Naive thymus-derived CD4-positive, alpha-beta T cell (primary cell): ENCODE data around the gene VSTM5. TPM values are rescaled to one million over a fixed set of nuclear protein-coding genes. Genes with fewer than 3 reads are reported as not detected.
"Not testable (repeated sequence)": the region's sequence is repeated elsewhere in the genome, so short reads cannot be mapped to it uniquely, and the experiment has no call there.

Source experiments
- ATAC-seq: fragments of 150-1000 bp; cut with Tn5 transposase; 2 replicates; pipeline ENCODE4 v1.10.0; 2021; ENCODE audit warnings: mild to moderate bottlenecking, moderate library complexity
- CTCF ChIA-PET: fragments of 350-600 bp; sonication (Branson Sonifier 250); formaldehyde crosslinking; loops from one replicate; lab custom pipeline; 2021; ENCODE audit warnings: antibody characterized with exemption; lab: Charles Lee
- POLR2A ChIA-PET: fragments of 350-600 bp; sonication (Branson Sonifier 250); formaldehyde crosslinking; loops from one replicate; lab custom pipeline; 2021; ENCODE audit warnings: antibody characterized with exemption, inconsistent platforms; lab: Charles Lee
- DNase-seq, 9 donors: peaks; one replicate each; pipeline versions ENCODE4 v3.0.0 to v3.0.0-alpha.2; 2020 to 2022; ENCODE audit warnings: mixed read lengths in 1 of 9
- H3K27ac ChIP-seq: one replicate; pipeline ENCODE4 v1.7.0; 2013; ENCODE audit warnings: mild to moderate bottlenecking, low read depth, low read length, moderate library complexity
- H3K27me3 ChIP-seq, 2 donors: one replicate each; pipeline ENCODE4 v1.7.0; 2013; ENCODE audit warnings: low read length in 2 of 2, mild to moderate bottlenecking in 2 of 2, moderate library complexity in 2 of 2; ENCODE audit not compliant: control insufficient read depth in 2 of 2, insufficient read depth in 2 of 2
- H3K36me3 ChIP-seq, 3 experiments: 1 replicate in 2 of 3; 2 replicates in 1 of 3; pipeline ENCODE4 v1.7.0; 2013; ENCODE audit warnings: low read length in 3 of 3, mild to moderate bottlenecking in 3 of 3, moderate library complexity in 1 of 3; ENCODE audit not compliant: insufficient read depth in 3 of 3, control insufficient read depth in 2 of 3
- H3K4me1 ChIP-seq, 2 donors: one replicate each; pipeline ENCODE4 v1.7.0; 2013; ENCODE audit warnings: low read length in 2 of 2, mild to moderate bottlenecking in 2 of 2, moderate library complexity in 1 of 2; ENCODE audit not compliant: control insufficient read depth in 2 of 2, insufficient read depth in 2 of 2
- H3K4me3 ChIP-seq: 2 replicates; pipeline ENCODE4 v1.7.0; 2013; ENCODE audit warnings: mild to moderate bottlenecking, low read length
- H3K9me3 ChIP-seq, 3 experiments: 1 replicate in 2 of 3; 2 replicates in 1 of 3; pipeline ENCODE4 v1.7.0; 2013; ENCODE audit warnings: low read length in 3 of 3; ENCODE audit not compliant: control insufficient read depth in 2 of 3
- H3K27ac Mint-ChIP-seq, 9 donors: one replicate each; pipeline ENCODE4 v1.8.0; 2020 to 2022; ENCODE audit warnings: mixed read lengths in 9 of 9, mild to moderate bottlenecking in 8 of 9, moderate library complexity in 5 of 9, inconsistent platforms in 2 of 9
- H3K27me3 Mint-ChIP-seq, 5 donors: one replicate each; pipeline ENCODE4 v1.8.0; 2021 to 2022; ENCODE audit warnings: mixed read lengths in 5 of 5, mild to moderate bottlenecking in 1 of 5
- H3K36me3 Mint-ChIP-seq, 5 donors: one replicate each; pipeline ENCODE4 v1.8.0; 2020 to 2022; ENCODE audit warnings: mixed read lengths in 5 of 5, mild to moderate bottlenecking in 3 of 5, inconsistent platforms in 1 of 5
- H3K4me1 Mint-ChIP-seq, 7 donors: one replicate each; pipeline ENCODE4 v1.8.0; 2020 to 2022; ENCODE audit warnings: mixed read lengths in 7 of 7, mild to moderate bottlenecking in 3 of 7, inconsistent platforms in 1 of 7
- H3K4me3 Mint-ChIP-seq, 10 donors: one replicate each; pipeline ENCODE4 v1.8.0; 2020 to 2022; ENCODE audit warnings: mild to moderate bottlenecking in 10 of 10, mixed read lengths in 10 of 10, moderate library complexity in 6 of 10, inconsistent platforms in 2 of 10
- H3K9me3 Mint-ChIP-seq, 11 donors: one replicate each; pipeline ENCODE4 v1.8.0; 2020 to 2022; ENCODE audit warnings: mixed read lengths in 11 of 11, mild to moderate bottlenecking in 4 of 11, inconsistent platforms in 1 of 11, moderate library complexity in 1 of 11
- intact Hi-C, 2 donors: fragments of 100-400 bp; cut with micrococcal nuclease; formaldehyde crosslinking; loops; one replicate each; pipeline ENCODE4 v1.15.1; 2023
- polyA plus RNA-seq, 2 donors: library from polyadenylated mRNA; unstranded; fragments of 300-500 nt; fragmentation: Illumina TruSeq; gene quantifications; one replicate each; pipeline ENCODE4 v1.2.3, GENCODE V29; 2021
- total RNA-seq, 6 experiments: library from RNA in 5 of 6; stranded (reverse) in 5 of 6; gene quantifications; 1 replicate in 5 of 6; 2 replicates in 1 of 6; pipeline ENCODE4 v1.2.3 and lab custom pipeline; 2021 to 2026

VSTM5 gene
- total RNA-seq (not detected), polyA plus RNA-seq (not detected), total RNA-seq (lab: John Stamatoyannopoulos, UW) (not detected)

- intact Hi-C loops: no loop called here
- ChIA-PET CTCF (no interaction called here), POLR2A (no interaction called here)
- peaks cover 17 to 39% (median 27%) of the 10 kb centered on the region in 5 donors for H3K27me3 Mint-ChIP-seq
- H3K36me3 ChIP-seq: no peaks in the 10 kb centered on the region
- no peaks in the 10 kb centered on the region for H3K36me3 Mint-ChIP-seq
- H3K27ac Mint-ChIP-seq: no peak within 1 kb of the TSS
- peak within 1 kb of the TSS in 6 of 10 donors; percentile 14 to 50 (median 43) for H3K4me3 Mint-ChIP-seq
- peaks cover 0 to 2% of the 10 kb centered on the region in 2 donors for H3K27me3 ChIP-seq
- H3K9me3 ChIP-seq: no peaks in the 10 kb centered on the region
- no peaks in the 10 kb centered on the region for H3K4me1 ChIP-seq
- ATAC-seq (no peak), DNase-seq (no peak)
- no peak within 1 kb of the TSS for H3K4me3 ChIP-seq
- H3K9me3 Mint-ChIP-seq: peaks cover 0 to 6% (median 0%) of the 10 kb centered on the region in 11 donors
- peaks cover 0 to 5% (median 0%) of the 10 kb centered on the region in 7 donors for H3K4me1 Mint-ChIP-seq
- no peak within 1 kb of the TSS for H3K27ac ChIP-seq
These were observed at the start of gene VSTM5 for GRCh38 chr11:93850594-93851018. Gene VSTM5 (minus strand): TSS chr11:93850618. CDS start chr11:93850502, 116 bp downstream.

DNA sequence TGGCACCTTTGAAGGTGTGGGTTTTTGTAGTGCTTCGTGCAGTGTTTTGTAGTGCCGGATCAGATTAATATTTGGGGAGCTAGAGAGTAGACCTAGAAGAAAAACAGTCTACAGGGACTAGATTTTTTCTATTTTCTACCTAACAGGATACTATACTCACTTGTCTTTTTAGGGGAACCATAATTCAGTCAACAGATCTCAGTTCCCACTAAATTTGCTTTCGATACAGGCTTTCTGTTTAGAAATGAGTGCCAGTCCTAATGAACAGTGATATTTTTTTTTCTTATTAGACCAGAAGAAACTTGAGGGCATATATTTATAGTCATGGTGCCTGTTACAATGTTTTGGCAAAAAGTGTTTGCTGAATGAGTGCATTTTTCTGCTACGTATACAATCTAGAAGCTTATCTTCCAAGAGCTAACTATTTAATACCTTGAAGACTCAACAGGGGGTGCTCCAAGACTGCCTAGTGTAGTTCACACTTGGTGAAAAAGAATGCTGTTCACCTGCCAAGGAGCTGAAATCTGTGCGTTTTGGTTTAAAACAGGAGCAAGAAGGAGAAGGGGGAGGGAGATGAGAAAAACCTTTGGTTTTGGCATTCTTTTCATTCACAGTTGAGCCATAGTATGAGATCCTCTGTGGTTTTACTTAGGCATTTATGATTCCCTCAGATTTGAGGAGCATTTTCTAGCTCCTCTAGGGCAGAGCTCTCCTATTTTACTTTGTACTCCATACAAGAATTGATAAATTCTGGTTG lies 44.9 kb upstream of the VSTM5 start:
- Histone ChIP-seq H3K27ac (no peak overlapping the region), H3K4me1 (no peaks in the 10 kb centered on the region), H3K4me3 (no peak overlapping the region), H3K27me3 (no peaks in the 10 kb centered on the region), H3K36me3 (no peaks in the 10 kb centered on the region), H3K9me3 (no peaks in the 10 kb centered on the region)
- ATAC-seq: peak; percentile 60
- ChIA-PET POLR2A (no interaction called here), CTCF (interaction anchor here (0.6 to 1.2 kb wide), 6 partner anchors 11 to 610 kb away, joined by 3 to 5 read pairs (median 3); no protein-coding TSS in a partner anchor)
- Mint-ChIP-seq H3K4me1 (no peaks in the 10 kb centered on the region), H3K27ac (no peak overlapping the region), H3K36me3 (no peaks in the 10 kb centered on the region), H3K4me3 (no peak overlapping the region), H3K9me3 (peaks cover 0 to 14% (median 0%) of the 10 kb centered on the region in 11 donors), H3K27me3 (peaks cover 25 to 71% (median 67%) of the 10 kb centered on the region in 5 donors)
- intact Hi-C loops: loop anchor here in 1 of 2 donors (1.0 kb wide), 1 partner anchor 609 kb away; no protein-coding TSS in a partner anchor
- peak in 6 of 9 donors; percentile 7 to 35 (median 25) for DNase-seq

GRCh38 chr11:93890391-93891051 lies 40.1 kb upstream of the VSTM5 start:
- H3K4me3 ChIP-seq: no peak overlapping the region
- Mint-ChIP-seq H3K4me1 (peaks cover 0 to 3% (median 0%) of the 10 kb centered on the region in 7 donors), H3K27me3 (peaks cover 26 to 65% (median 38%) of the 10 kb centered on the region in 5 donors), H3K9me3 (peaks cover 0 to 14% (median 0%) of the 10 kb centered on the region in 11 donors), H3K4me3 (no peak overlapping the region), H3K27ac (no peak overlapping the region), H3K36me3 (no peaks in the 10 kb centered on the region)
- CTCF ChIA-PET: no interaction called here
- H3K9me3 ChIP-seq: no peaks in the 10 kb centered on the region
- no peak for DNase-seq
- intact Hi-C loops: no loop called here
- H3K4me1 ChIP-seq: no peaks in the 10 kb centered on the region
- POLR2A ChIA-PET: no interaction called here
- no peak for ATAC-seq
- no peak overlapping the region for H3K27ac ChIP-seq
- no peaks in the 10 kb centered on the region for H3K36me3 ChIP-seq
- no peaks in the 10 kb centered on the region for H3K27me3 ChIP-seq

- H3K4me3 ChIP-seq: no peak overlapping the region
- H3K27me3 ChIP-seq: no peaks in the 10 kb centered on the region
- peaks cover 13 to 41% (median 23%) of the 10 kb centered on the region in 5 donors for H3K27me3 Mint-ChIP-seq
- ATAC-seq (no peak), DNase-seq (no peak)
- H3K4me1 ChIP-seq: no peaks in the 10 kb centered on the region
- no peak overlapping the region for H3K4me3 Mint-ChIP-seq
- ChIA-PET CTCF (no interaction called here), POLR2A (no interaction called here)
- peaks cover 0 to 31% (median 7%) of the 10 kb centered on the region in 11 donors for H3K9me3 Mint-ChIP-seq
- intact Hi-C loops: no loop called here
- H3K9me3 ChIP-seq: peaks cover 0 to 6% (median 0%) of the 10 kb centered on the region in 3 experiments
- peaks cover 0 to 4% (median 0%) of the 10 kb centered on the region in 5 donors for H3K36me3 Mint-ChIP-seq
- no peaks in the 10 kb centered on the region for H3K36me3 ChIP-seq
- H3K4me1 Mint-ChIP-seq: peaks cover 0 to 3% (median 0%) of the 10 kb centered on the region in 7 donors
- H3K27ac ChIP-seq: no peak overlapping the region
- no peak overlapping the region for H3K27ac Mint-ChIP-seq
These were observed 36.7 kb upstream of the VSTM5 start for GRCh38 chr11:93887111-93887510.

DNA sequence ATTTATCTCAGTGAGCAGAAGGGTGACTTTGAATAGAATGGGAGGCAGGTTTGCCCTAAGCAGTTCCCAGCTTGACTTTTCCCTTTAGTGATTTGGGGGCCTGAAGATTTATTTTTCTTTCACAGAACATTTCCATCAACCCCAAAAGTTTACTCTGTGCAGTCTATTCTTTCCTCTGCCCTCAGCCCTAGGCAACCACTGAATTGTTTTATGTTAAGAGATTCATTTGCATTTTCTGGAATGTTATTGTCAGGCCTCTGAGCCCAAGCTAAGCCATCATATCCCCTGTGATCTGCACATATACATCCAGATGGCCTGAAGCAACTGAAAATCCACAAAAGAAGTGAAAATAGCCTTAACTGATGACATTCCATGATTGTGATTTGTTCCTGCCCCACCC lies 28.7 kb upstream of the VSTM5 start:
- POLR2A ChIA-PET, H3K36me3 Mint-ChIP-seq, H3K36me3 ChIP-seq, DNase-seq, intact Hi-C loops, H3K27ac ChIP-seq, H3K27me3 ChIP-seq, ATAC-seq, CTCF ChIA-PET, H3K4me3 Mint-ChIP-seq, H3K4me3 ChIP-seq, H3K4me1 ChIP-seq, H3K27ac Mint-ChIP-seq, H3K4me1 Mint-ChIP-seq: not testable (repeated sequence)
- Mint-ChIP-seq H3K9me3 (peaks cover 0 to 26% (median 7%) of the 10 kb centered on the region in 11 donors), H3K27me3 (peaks cover 3 to 23% (median 12%) of the 10 kb centered on the region in 5 donors)
- peaks cover 0 to 13% (median 0%) of the 10 kb centered on the region in 3 experiments for H3K9me3 ChIP-seq

- H3K4me3 Mint-ChIP-seq: no peak overlapping the region
- H3K9me3 Mint-ChIP-seq: no peaks in the 10 kb centered on the region
- H3K9me3 ChIP-seq: no peaks in the 10 kb centered on the region
- no peaks in the 10 kb centered on the region for H3K36me3 ChIP-seq
- H3K4me3 ChIP-seq: no peak overlapping the region
- no peak overlapping the region for H3K27ac Mint-ChIP-seq
- peaks cover 0 to 1% (median 0%) of the 10 kb centered on the region in 7 donors for H3K4me1 Mint-ChIP-seq
- no peaks in the 10 kb centered on the region for H3K36me3 Mint-ChIP-seq
- no peak overlapping the region for H3K27ac ChIP-seq
- DNase-seq (no peak), ATAC-seq (no peak)
- no peaks in the 10 kb centered on the region for H3K4me1 ChIP-seq
- H3K27me3 Mint-ChIP-seq: peaks cover 3 to 17% (median 11%) of the 10 kb centered on the region in 5 donors
- intact Hi-C loops: no loop called here
- POLR2A ChIA-PET: no interaction called here
- CTCF ChIA-PET: no interaction called here
- peaks cover 0 to 2% of the 10 kb centered on the region in 2 donors for H3K27me3 ChIP-seq
These were observed 25.2 kb upstream of the VSTM5 start for GRCh38 chr11:93875637-93876036.
